Loucy (cell line): ENCODE data around the gene OR8D2.

Source experiments
- EZH2phosphoT487 ChIP-seq: fragments of 200-600 bp; IDR thresholded peaks from 2 replicates; pipeline ENCODE4 v1.6.1; 2018; ENCODE audit warnings: antibody characterized with exemption, mild to moderate bottlenecking, moderate library complexity, borderline replicate concordance
- TF ChIP-seq, protein P1 (sequence below): fragments of 200-600 bp; sonication (generic); conservative IDR thresholded peaks from 2 replicates; pipeline ENCODE4 v1.5.1; 2014; ENCODE audit warnings: mild to moderate bottlenecking, antibody characterized with exemption, low read length

DNA sequence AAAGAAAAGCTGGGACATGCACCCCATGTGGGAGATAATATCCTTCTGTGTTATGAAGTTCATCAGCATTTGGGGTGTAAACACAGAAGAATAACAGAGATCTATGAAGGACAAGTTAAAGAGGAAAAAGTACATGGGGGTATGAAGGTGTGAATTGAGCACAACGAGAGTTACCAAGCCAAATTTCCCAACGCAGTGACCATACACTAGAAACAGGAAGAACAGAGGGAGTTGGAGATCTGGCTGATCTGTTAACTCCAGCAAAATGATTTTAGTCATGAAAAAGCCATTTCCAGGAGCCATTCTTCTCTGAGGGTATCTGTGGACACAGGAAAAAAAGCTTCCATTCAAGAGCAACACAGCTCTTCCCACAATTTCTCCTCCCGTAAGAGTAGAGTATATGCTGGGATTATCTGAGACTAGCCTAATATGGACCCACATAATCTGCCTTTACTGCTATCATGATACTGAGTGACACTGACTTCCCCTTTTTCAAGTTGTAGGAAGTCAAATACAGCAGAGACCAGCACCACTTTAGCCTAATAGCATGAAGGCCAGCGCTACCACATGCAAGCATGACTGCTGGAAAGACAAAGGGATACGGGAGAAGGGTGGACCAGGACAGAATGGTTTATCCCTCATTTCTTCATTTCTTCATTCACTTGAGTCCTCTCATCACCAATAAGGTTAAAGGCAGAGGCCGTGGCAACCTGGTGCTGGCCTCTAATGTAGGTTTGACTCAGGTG is 19.6 kb upstream of the OR8D2 start:
- TF ChIP-seq EZH2phosphoT487, result no peak
- TF ChIP-seq, protein P1, sequence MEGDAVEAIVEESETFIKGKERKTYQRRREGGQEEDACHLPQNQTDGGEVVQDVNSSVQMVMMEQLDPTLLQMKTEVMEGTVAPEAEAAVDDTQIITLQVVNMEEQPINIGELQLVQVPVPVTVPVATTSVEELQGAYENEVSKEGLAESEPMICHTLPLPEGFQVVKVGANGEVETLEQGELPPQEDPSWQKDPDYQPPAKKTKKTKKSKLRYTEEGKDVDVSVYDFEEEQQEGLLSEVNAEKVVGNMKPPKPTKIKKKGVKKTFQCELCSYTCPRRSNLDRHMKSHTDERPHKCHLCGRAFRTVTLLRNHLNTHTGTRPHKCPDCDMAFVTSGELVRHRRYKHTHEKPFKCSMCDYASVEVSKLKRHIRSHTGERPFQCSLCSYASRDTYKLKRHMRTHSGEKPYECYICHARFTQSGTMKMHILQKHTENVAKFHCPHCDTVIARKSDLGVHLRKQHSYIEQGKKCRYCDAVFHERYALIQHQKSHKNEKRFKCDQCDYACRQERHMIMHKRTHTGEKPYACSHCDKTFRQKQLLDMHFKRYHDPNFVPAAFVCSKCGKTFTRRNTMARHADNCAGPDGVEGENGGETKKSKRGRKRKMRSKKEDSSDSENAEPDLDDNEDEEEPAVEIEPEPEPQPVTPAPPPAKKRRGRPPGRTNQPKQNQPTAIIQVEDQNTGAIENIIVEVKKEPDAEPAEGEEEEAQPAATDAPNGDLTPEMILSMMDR, result no peak
